Mucosa of descending colon (tissue), 3 donors: ENCODE data around the gene RAB3A. TPM values are rescaled to one million over a fixed set of nuclear protein-coding genes. Genes with fewer than 3 reads are reported as not detected.

ENCODE experiments used
- ATAC-seq: fragments of 200-7000 bp; cut with Tn5 transposase; one replicate; pipeline ENCODE4 v1.9.1; 2020; ENCODE audit warnings: mild to moderate bottlenecking, moderate library complexity
- DNase-seq, 3 donors: peaks; one replicate each; pipeline ENCODE4 v3.0.0-alpha.2; 2020
- H3K36me3 ChIP-seq: fragments of 200-600 bp; one replicate; pipeline ENCODE4 v1.8.0; 2021; ENCODE audit warnings: low read depth, mild to moderate bottlenecking
- H3K4me1 ChIP-seq: fragments of 200-600 bp; one replicate; pipeline ENCODE4 v1.8.0; 2021; ENCODE audit warnings: low read depth, mild to moderate bottlenecking
- H3K4me3 ChIP-seq: fragments of 200-600 bp; one replicate; pipeline ENCODE4 v1.8.0; 2021; ENCODE audit warnings: mild to moderate bottlenecking
- H3K9me3 ChIP-seq: fragments of 200-600 bp; one replicate; pipeline ENCODE4 v1.8.0; 2021; ENCODE audit warnings: mild to moderate bottlenecking
- intact Hi-C, 2 donors: fragments of 100-400 bp; cut with DNase I in 1 of 2; cut with micrococcal nuclease in 1 of 2; formaldehyde crosslinking; loops; one replicate each; pipeline versions ENCODE4 v1.11.0 to v1.11.1; 2022; cut with DNase I, micrococcal nuclease
- total RNA-seq, 3 donors: library from RNA; stranded (reverse); fragmentation: NEBNext Ultra II Directional in 2 of 3; extraction: Animal tissue kit (Norgen Biotek cat#: 25700) in 2 of 3; gene quantifications; one replicate each; pipeline versions ENCODE4 v1.2.1 to v1.2.4, GENCODE V29; 2021 to 2023
- TF ChIP-seq, protein P1 (sequence below): fragments of 200-600 bp; IDR thresholded peaks from one replicate; pipeline ENCODE4 v1.8.0; 2022; ENCODE audit warnings: antibody characterized with exemption, mild to moderate bottlenecking
- donor health status: DM: no; HTN: no; CAD: no; lungs with moderate emphysema.
- donor health status: DM: no; HTN: no; CAD: no.
- donor health status: DM: no; HTN: yes; CAD: no.

Gene RAB3A
- total RNA-seq, 3 donors from 2014 or later, result 5.7 to 7.6 (median 6.8) TPM

DNA sequence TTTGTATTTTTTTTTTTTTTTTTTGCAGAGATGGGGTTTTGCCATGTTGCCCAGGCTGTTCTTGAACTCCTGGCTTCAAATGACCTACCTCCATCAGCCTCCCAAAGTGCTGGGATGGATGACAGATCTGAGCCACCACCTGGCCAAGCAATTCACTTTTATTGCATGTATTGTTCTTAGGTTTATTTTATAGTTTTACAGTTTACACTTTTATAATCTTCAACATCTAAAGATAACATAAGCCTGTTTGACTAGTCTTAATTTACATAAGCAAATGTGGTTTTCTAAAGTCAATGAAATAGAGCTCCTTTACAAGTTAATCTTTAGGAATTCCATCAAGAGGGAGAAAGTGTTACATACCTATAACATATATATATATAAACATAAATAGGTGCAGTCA lies 20.3 kb downstream of the RAB3A start:
- Histone ChIP-seq H3K9me3 (no peaks in the 10 kb centered on the region), H3K36me3 (no peaks in the 10 kb centered on the region), H3K4me1 (peaks cover 6% of the 10 kb centered on the region), H3K4me3 (no peak overlapping the region)
- DNase-seq, result peak in 1 of 3 donors; percentile 66
- TF ChIP-seq, protein P1, sequence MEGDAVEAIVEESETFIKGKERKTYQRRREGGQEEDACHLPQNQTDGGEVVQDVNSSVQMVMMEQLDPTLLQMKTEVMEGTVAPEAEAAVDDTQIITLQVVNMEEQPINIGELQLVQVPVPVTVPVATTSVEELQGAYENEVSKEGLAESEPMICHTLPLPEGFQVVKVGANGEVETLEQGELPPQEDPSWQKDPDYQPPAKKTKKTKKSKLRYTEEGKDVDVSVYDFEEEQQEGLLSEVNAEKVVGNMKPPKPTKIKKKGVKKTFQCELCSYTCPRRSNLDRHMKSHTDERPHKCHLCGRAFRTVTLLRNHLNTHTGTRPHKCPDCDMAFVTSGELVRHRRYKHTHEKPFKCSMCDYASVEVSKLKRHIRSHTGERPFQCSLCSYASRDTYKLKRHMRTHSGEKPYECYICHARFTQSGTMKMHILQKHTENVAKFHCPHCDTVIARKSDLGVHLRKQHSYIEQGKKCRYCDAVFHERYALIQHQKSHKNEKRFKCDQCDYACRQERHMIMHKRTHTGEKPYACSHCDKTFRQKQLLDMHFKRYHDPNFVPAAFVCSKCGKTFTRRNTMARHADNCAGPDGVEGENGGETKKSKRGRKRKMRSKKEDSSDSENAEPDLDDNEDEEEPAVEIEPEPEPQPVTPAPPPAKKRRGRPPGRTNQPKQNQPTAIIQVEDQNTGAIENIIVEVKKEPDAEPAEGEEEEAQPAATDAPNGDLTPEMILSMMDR, result no peak
- ATAC-seq, result peak; percentile 93
- intact Hi-C loops, result no loop called here

DNA sequence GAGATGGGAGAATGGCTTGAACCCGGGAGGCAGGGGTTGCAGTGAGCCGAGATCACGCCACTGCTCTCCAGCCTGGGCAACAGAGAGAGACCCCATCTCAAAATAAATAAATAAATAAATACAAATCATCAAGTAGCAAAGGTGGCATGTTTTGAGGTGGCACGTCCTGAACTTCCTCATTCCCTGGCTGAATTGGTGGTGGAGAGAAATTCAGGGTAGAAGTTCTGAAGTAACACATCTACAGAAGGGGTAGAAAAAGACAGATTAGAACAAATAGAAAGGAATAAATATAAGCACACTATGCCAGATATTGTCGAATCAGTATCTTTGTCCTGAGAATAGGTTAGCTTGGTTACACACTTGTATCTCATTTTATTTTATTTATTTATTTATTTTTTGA lies 23.9 kb downstream of the RAB3A start:
- peaks cover 6% of the 10 kb centered on the region for H3K4me1 ChIP-seq
- intact Hi-C loops, result no loop called here
- TF ChIP-seq, protein P1, result no peak
- H3K4me3 ChIP-seq, result no peak overlapping the region
- no peaks in the 10 kb centered on the region for H3K36me3 ChIP-seq
- DNase-seq (peak in 1 of 3 donors; percentile 1), ATAC-seq (no peak)
- no peaks in the 10 kb centered on the region for H3K9me3 ChIP-seq

DNA sequence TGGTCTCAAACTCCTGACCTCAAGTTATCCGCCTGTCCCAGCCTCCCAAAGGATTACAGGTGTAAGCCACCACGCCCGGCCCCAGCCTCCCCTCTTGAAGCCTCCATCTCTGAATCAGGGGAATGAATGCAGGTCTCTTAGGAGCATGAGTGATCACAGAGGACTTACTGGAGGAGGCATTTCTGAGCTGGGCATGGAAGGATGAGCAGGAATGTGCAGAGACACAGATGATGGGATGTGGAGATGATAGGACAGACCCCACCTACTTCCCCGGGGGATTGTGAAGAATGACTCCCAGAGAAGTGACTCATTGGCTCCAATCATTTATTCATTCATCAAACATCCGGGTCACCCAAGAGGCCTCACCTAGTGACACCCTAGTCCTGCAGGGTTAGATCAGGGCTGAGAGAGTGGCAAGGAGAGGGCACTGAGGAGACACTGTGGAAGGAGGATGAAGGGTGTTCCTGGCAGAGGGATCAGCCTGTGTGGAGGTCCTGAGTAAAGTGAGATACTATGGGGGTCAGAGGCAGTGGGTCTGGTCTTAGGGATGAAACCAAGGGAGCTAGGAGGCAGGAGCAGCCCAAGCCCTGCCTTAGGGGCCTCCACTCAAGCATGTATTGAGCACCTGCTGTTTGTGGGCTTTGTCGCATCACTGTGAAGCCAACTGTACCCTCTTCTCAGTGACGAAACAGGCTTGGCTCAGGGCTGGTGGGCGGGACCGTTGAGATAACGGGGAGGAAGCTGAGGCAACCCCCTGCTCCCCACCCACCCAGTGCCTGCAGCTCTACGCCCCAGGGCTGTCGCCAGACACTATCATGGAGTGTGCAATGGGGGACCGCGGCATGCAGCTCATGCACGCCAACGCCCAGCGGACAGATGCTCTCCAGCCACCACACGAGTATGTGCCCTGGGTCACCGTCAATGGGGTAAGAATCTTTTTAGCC lies 27.2 kb downstream of the RAB3A start:
- intact Hi-C loops, result no loop called here
- H3K4me3 ChIP-seq, result no peak overlapping the region

DNA sequence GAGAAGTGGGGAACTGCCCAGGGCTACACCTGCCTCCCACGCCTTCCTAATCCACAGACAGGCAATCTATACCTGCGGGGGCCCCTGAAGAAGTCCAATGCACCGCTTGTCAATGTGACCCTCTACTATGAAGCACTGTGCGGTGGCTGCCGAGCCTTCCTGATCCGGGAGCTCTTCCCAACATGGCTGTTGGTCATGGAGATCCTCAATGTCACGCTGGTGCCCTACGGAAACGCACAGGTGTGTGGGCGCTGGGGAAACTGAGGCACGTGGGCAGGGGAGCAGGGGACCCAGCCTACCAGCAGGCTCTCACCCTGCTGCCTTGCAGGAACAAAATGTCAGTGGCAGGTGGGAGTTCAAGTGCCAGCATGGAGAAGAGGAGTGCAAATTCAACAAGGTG lies 28.9 kb downstream of the RAB3A start:
- no peaks in the 10 kb centered on the region for H3K9me3 ChIP-seq
- TF ChIP-seq, protein P1, result no peak
- H3K36me3 ChIP-seq, result no peaks in the 10 kb centered on the region
- intact Hi-C loops, result no loop called here
- peak in 1 of 3 donors; percentile 7 for DNase-seq
- no peak overlapping the region for H3K4me3 ChIP-seq
- ATAC-seq, result no peak
- peaks cover 6% of the 10 kb centered on the region for H3K4me1 ChIP-seq

More for the DNA sequence above, 27.2 kb downstream of the RAB3A start:
- ATAC-seq (no peak), DNase-seq (peak in 1 of 3 donors; percentile 2)
- TF ChIP-seq, protein P1, result no peak
- no peaks in the 10 kb centered on the region for H3K9me3 ChIP-seq
- H3K4me1 ChIP-seq, result peaks cover 6% of the 10 kb centered on the region
- H3K36me3 ChIP-seq, result no peaks in the 10 kb centered on the region

DNA sequence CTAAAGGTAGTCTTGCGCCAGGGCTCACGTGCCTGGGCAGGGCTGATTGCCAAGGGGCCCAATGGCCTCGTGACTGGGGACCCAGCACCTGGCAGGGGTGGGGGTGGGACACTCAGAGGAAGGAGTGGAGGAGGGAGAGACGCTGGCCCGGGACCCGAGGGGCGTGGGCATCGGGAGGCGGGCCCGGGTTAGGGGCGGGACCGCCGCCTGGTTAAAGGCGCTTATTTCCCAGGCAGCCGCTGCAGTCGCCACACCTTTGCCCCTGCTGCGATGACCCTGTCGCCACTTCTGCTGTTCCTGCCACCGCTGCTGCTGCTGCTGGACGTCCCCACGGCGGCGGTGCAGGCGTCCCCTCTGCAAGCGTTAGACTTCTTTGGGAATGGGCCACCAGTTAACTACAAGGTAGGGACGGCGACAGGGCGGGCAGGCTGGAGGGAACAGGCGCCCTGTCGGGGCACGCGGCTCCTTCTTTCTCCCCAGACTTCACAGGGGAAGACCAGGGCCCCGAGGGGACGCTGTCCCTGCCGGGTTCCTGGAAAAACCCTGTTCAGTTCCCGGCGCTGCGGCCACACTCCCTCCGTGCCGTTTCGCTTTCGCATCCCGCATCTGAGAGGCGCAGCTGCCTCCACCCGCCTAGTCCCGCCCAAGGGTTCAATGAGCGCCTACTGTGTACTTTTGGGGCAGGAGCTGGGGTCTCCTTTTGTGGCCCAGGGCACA lies 30.1 kb downstream of the RAB3A start, which contains the start of gene IFI30:
IFI30 (plus strand) TSS at position 242 of the 717 bp plus-strand sequence; CDS start at position 271, 29 bp downstream.
- H3K36me3 ChIP-seq, result no peaks in the 10 kb centered on the region
- intact Hi-C loops, result no loop called here
- TF ChIP-seq, protein P1, result no peak
- peak; percentile 83 for ATAC-seq
- H3K4me3 ChIP-seq, result peak within 1 kb of the TSS; percentile 15
- H3K4me1 ChIP-seq, result peaks cover 6% of the 10 kb centered on the region
- DNase-seq, result peak; percentile 83 to 93 (median 87)
- H3K9me3 ChIP-seq, result no peaks in the 10 kb centered on the region
